Measurements from ENCODE around the gene PRUNE1.

GRCh38 chr1:151002611-151003010, 5.6 kb upstream of the PRUNE1 start:
- TF ChIP-seq CTCF (IDR thresholded peaks at IDR 0.05): no peak
- TF ChIP-seq POLR2A (IDR thresholded peaks at IDR 0.05): no peak

Data from body of pancreas (tissue), 4 donors.